Measurements from ENCODE around the gene GCN1.

GCN1 gene

GRCh38 chr12:120150919-120151525 lies 43.5 kb downstream of the GCN1 start:
- no peak for TF ChIP-seq CTCF (IDR thresholded peaks at IDR 0.05)
- no peaks in the 10 kb centered on the region for H3K4me1 ChIP-seq
- no peaks in the 10 kb centered on the region for H3K9me3 ChIP-seq (ENCODE audit: control insufficient read depth, low read length)
- H3K4me2 ChIP-seq (ENCODE audit: low read length), result no peak overlapping the region
- no peak overlapping the region for H3K4me3 ChIP-seq (ENCODE audit: low read depth, low read length)
- no peak overlapping the region for H3K9ac ChIP-seq
- H2AFZ ChIP-seq, result no peak overlapping the region
- no peak overlapping the region for H3K27ac ChIP-seq
- no peaks in the 10 kb centered on the region for H3K27me3 ChIP-seq (ENCODE audit: control insufficient read depth, insufficient read depth, low read length)
- no peaks in the 10 kb centered on the region for H3K79me2 ChIP-seq
- H3K36me3 ChIP-seq (ENCODE audit: control insufficient read depth, insufficient read depth, low read length), result no peaks in the 10 kb centered on the region

- no peaks in the 10 kb centered on the region for H3K27me3 ChIP-seq (ENCODE audit: control insufficient read depth, insufficient read depth, low read length)
- TF ChIP-seq CTCF (IDR thresholded peaks at IDR 0.05), result no peak
- no peak overlapping the region for H3K9ac ChIP-seq
- H3K79me2 ChIP-seq, result no peaks in the 10 kb centered on the region
- no peak overlapping the region for H2AFZ ChIP-seq
- H3K4me1 ChIP-seq, result no peaks in the 10 kb centered on the region
- no peak overlapping the region for H3K4me3 ChIP-seq (ENCODE audit: low read depth, low read length)
- H3K4me2 ChIP-seq (ENCODE audit: low read length), result no peak overlapping the region
- H3K9me3 ChIP-seq (ENCODE audit: control insufficient read depth, low read length), result no peaks in the 10 kb centered on the region
- H3K36me3 ChIP-seq (ENCODE audit: control insufficient read depth, insufficient read depth, low read length), result no peaks in the 10 kb centered on the region
- no peak overlapping the region for H3K27ac ChIP-seq
Measured at GRCh38 chr12:120148011-120148410, 46.5 kb downstream of the GCN1 start.

GRCh38 chr12:120145164-120145563 lies 49.4 kb downstream of the GCN1 start:
- Histone ChIP-seq H3K9me3 (ENCODE audit: control insufficient read depth, low read length) (no peaks in the 10 kb centered on the region), H3K4me2 (ENCODE audit: low read length) (no peak overlapping the region), H3K4me1 (no peaks in the 10 kb centered on the region), H3K9ac (no peak overlapping the region), H3K36me3 (ENCODE audit: control insufficient read depth, insufficient read depth, low read length) (no peaks in the 10 kb centered on the region), H3K79me2 (no peaks in the 10 kb centered on the region), H3K27ac (no peak overlapping the region), H2AFZ (no peak overlapping the region), H3K4me3 (ENCODE audit: low read depth, low read length) (no peak overlapping the region), H3K27me3 (ENCODE audit: control insufficient read depth, insufficient read depth, low read length) (no peaks in the 10 kb centered on the region)
- no peak for TF ChIP-seq CTCF (IDR thresholded peaks at IDR 0.05)

GRCh38 chr12:120144215-120144614 lies 50.3 kb downstream of the GCN1 start:
- no peak overlapping the region for H3K4me2 ChIP-seq (ENCODE audit: low read length)
- H3K9me3 ChIP-seq (ENCODE audit: control insufficient read depth, low read length), result no peaks in the 10 kb centered on the region
- no peaks in the 10 kb centered on the region for H3K4me1 ChIP-seq
- H3K27ac ChIP-seq, result no peak overlapping the region
- no peak overlapping the region for H3K4me3 ChIP-seq (ENCODE audit: low read depth, low read length)
- TF ChIP-seq CTCF (IDR thresholded peaks at IDR 0.05), result no peak
- H3K36me3 ChIP-seq (ENCODE audit: control insufficient read depth, insufficient read depth, low read length), result no peaks in the 10 kb centered on the region
- H3K27me3 ChIP-seq (ENCODE audit: control insufficient read depth, insufficient read depth, low read length), result no peaks in the 10 kb centered on the region
- no peaks in the 10 kb centered on the region for H3K79me2 ChIP-seq
- H3K9ac ChIP-seq, result no peak overlapping the region
- H2AFZ ChIP-seq, result no peak overlapping the region

- no peaks in the 10 kb centered on the region for H3K79me2 ChIP-seq
- no peak for TF ChIP-seq CTCF (IDR thresholded peaks at IDR 0.05)
- no peak overlapping the region for H3K4me3 ChIP-seq (ENCODE audit: low read depth, low read length)
- H3K9me3 ChIP-seq (ENCODE audit: control insufficient read depth, low read length), result no peaks in the 10 kb centered on the region
- H3K4me2 ChIP-seq (ENCODE audit: low read length), result no peak overlapping the region
- H3K27ac ChIP-seq, result no peak overlapping the region
- H2AFZ ChIP-seq, result no peak overlapping the region
- H3K27me3 ChIP-seq (ENCODE audit: control insufficient read depth, insufficient read depth, low read length), result no peaks in the 10 kb centered on the region
- H3K36me3 ChIP-seq (ENCODE audit: control insufficient read depth, insufficient read depth, low read length), result no peaks in the 10 kb centered on the region
- H3K4me1 ChIP-seq, result no peaks in the 10 kb centered on the region
- H3K9ac ChIP-seq, result no peak overlapping the region
Measured at GRCh38 chr12:120142231-120142877, 52.2 kb downstream of the GCN1 start.

All from parathyroid adenoma (tissue), 2 donors.